K562 (cell line): ENCODE results near the gene CCDC116. TPM values are rescaled to one million over a fixed set of nuclear protein-coding genes. Genes with fewer than 3 reads are reported as not detected.

Experiments used
- ARID1B ChIP-seq: fragments of 450-650 bp; IDR thresholded peaks from 2 replicates; pipeline ENCODE4 v1.6.1; 2016; ENCODE audit warnings: antibody characterized with exemption, mild to moderate bottlenecking, inconsistent platforms
- EP400 ChIP-seq: fragments of 450-650 bp; IDR thresholded peaks from 2 replicates; pipeline ENCODE4 v1.6.1; 2017; ENCODE audit warnings: antibody characterized with exemption, mild to moderate bottlenecking, moderate library complexity
- FOXA3 ChIP-seq, 2 experiments: fragments of 450-650 bp in 1 of 2; sonication (generic) in 1 of 2; formaldehyde crosslinking; IDR thresholded peaks in 1 of 2; conservative IDR thresholded peaks in 1 of 2; 2 replicates each; pipeline versions ENCODE4 v1.4.0 to v1.8.0; 2020 to 2022; ENCODE audit warnings: mild to moderate bottlenecking in 2 of 2, missing genetic modification reagents in 1 of 2
- HMG20B ChIP-seq: fragments of 250-450 bp; sonication (Bioruptor Pico); IDR thresholded peaks from 2 replicates; pipeline ENCODE4 v1.5.0; 2021; ENCODE audit warnings: mild to moderate bottlenecking
- HNRNPL ChIP-seq: fragments of 200-400 bp; formaldehyde crosslinking; IDR thresholded peaks from 2 replicates; pipeline ENCODE4 v1.6.1; 2017; ENCODE audit warnings: low read depth, mild to moderate bottlenecking, low read length
- JUND ChIP-seq, 2 experiments: IDR thresholded peaks; 2 replicates in 1 of 2; 3 replicates in 1 of 2; pipeline ENCODE4 v1.6.1; 2011; ENCODE audit warnings: borderline replicate concordance in 2 of 2, low read depth in 2 of 2, low read length in 2 of 2, improper control_type of control experiment in 1 of 2, missing biosample characterization in 1 of 2, missing genetic modification characterization in 1 of 2, missing genetic modification reagents in 1 of 2
- LARP7 ChIP-seq: fragments of 450-650 bp; IDR thresholded peaks from 2 replicates; pipeline ENCODE4 v1.6.1; 2016
- MCM7 ChIP-seq, 2 experiments: fragments of 450-650 bp; IDR thresholded peaks; 2 replicates each; pipeline ENCODE4 v1.6.1; 2016 to 2018
- NFE2L1 ChIP-seq: fragments of 450-650 bp; IDR thresholded peaks from 2 replicates; pipeline ENCODE4 v1.6.1; 2016; ENCODE audit warnings: missing genetic modification characterization, low read depth, mild to moderate bottlenecking, missing compliant biosample characterization, moderate library complexity, borderline replicate concordance
- POLR2H ChIP-seq: IDR thresholded peaks from 2 replicates; pipeline ENCODE4 v1.6.1; 2016; ENCODE audit warnings: missing genetic modification characterization, low read depth, mild to moderate bottlenecking, control low read depth, missing compliant biosample characterization, moderate library complexity
- RFX5 ChIP-seq: IDR thresholded peaks from 2 replicates; pipeline ENCODE4 v1.6.1; 2011; ENCODE audit warnings: low read depth, mild to moderate bottlenecking, improper control_type of control experiment, low read length
- RUNX1 ChIP-seq: sonication (generic); IDR thresholded peaks from 2 replicates; pipeline ENCODE4 v1.6.1; 2016; ENCODE audit warnings: antibody characterized with exemption, low read depth
- SAFB ChIP-seq: fragments of 200-400 bp; formaldehyde crosslinking; IDR thresholded peaks from 2 replicates; pipeline ENCODE4 v1.6.1; 2017; ENCODE audit warnings: low read depth, low read length, borderline replicate concordance
- SMARCB1 ChIP-seq: IDR thresholded peaks from 2 replicates; pipeline ENCODE4 v1.6.1; 2011; ENCODE audit warnings: improper control_type of control experiment, low read depth; ENCODE audit not compliant: insufficient read length
- SMC3 ChIP-seq: conservative IDR thresholded peaks from 2 replicates; pipeline ENCODE4 v1.6.1; 2011; ENCODE audit warnings: low read depth, low read length, improper control_type of control experiment; ENCODE audit not compliant: insufficient read depth
- ZNF217 ChIP-seq: sonication (generic); formaldehyde crosslinking; IDR thresholded peaks from 2 replicates; pipeline ENCODE4 v1.8.0; 2022; ENCODE audit warnings: mild to moderate bottlenecking, missing genetic modification reagents
- ZNF224 ChIP-seq: sonication (generic); formaldehyde crosslinking; IDR thresholded peaks from 2 replicates; pipeline ENCODE4 v1.8.0; 2022; ENCODE audit warnings: mild to moderate bottlenecking, missing genetic modification reagents
- ZNF584 ChIP-seq: fragments of 200-800 bp; sonication (Bioruptor generic); IDR thresholded peaks from 2 replicates; pipeline ENCODE4 v1.6.1; 2016; ENCODE audit warnings: low read depth, mild to moderate bottlenecking, missing genetic modification characterization, missing compliant biosample characterization
- ZNF695 ChIP-seq: fragments of 450-650 bp; formaldehyde crosslinking; IDR thresholded peaks from 2 replicates; pipeline ENCODE4 v1.4.0; 2020; ENCODE audit warnings: mild to moderate bottlenecking, moderate library complexity
- polyA plus RNA-seq, 8 experiments: library from polyadenylated mRNA; depleted of rRNA in 4 of 8; stranded (reverse) in 5 of 8; unstranded in 3 of 8; fragments of >200 nt; fragmentation: Nextera tagmentation in 2 of 8; fragmentation: Illumina TruSeq in 1 of 8; extraction: Ambion mirVana in 2 of 8; extraction: Trizol in 1 of 8; gene quantifications; 2 replicates each; pipeline versions ENCODE4 v1.2.1 to v1.2.3, GENCODE V29; 2011 to 2014; ENCODE audit warnings: inconsistent platforms in 1 of 8, missing spikeins in 1 of 8
- total RNA-seq, 7 experiments: library from RNA; depleted of rRNA in 6 of 7; stranded (reverse); fragments of >200 nt in 6 of 7; fragmentation: Illumina TruSeq in 2 of 7; extraction: Trizol in 2 of 7; gene quantifications; 2 replicates each; pipeline versions ENCODE4 v1.2.1 to v1.2.3, GENCODE V29; 2011 to 2021; ENCODE audit warnings: low replicate concordance in 1 of 7
- TF ChIP-seq, protein P1 (sequence below): fragments of 250-450 bp; sonication (Bioruptor Pico); IDR thresholded peaks from 2 replicates; pipeline ENCODE4 v1.4.0; 2020; ENCODE audit warnings: mild to moderate bottlenecking, moderate library complexity
- TF ChIP-seq, protein P2 (sequence below), 2 experiments: fragments of 450-650 bp; IDR thresholded peaks; 2 replicates each; pipeline ENCODE4 v1.6.1; 2018; ENCODE audit warnings: mild to moderate bottlenecking in 2 of 2, low read depth in 1 of 2; ENCODE audit not compliant: partially characterized antibody in 2 of 2

The CCDC116 gene
- total and polyA plus RNA-seq, 9 of the 15 experiments (the other 6 are each of a cell fraction or from before 2014, with no cell fraction given) = 1.6 to 11.3 (median 4.7) TPM

DNA sequence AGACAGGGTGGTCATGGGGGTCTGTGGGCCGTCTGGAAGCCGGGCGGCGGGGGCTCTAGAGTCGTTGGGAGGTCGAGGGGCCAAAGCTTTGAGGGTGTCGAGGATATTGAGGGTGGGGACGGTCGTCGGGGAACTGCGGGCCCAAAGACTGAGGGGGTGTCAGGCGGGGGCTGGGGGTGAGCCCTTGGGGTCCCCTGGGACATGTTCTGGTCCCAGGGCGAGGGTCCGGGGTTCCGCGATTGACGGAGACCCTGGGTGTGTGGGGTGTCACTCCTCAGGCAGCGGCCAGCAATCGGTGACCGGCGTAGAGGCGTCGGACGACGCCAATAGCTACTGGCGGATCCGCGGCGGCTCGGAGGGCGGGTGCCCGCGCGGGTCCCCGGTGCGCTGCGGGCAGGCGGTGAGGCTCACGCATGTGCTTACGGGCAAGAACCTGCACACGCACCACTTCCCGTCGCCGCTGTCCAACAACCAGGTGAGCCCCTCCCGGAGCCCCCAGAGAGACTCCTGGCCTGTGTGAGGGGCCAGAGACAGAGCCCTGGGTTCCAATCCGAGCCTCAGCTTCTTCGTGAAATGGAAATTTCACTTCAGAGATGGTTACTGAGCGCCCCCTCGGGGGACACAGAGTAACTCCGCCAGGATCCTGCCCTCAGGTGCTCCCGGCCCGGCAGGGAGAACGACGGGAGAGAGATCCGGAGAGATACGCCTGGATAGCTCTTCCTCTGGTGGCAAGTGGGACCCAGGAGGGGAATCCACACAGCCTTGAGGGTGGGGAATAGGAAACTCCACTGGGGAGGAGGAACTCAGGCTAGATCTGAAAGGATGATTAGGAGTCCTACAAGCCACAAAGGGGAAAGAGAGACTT lies 10.3 kb downstream of the CCDC116 start (continued):
- no peak for TF ChIP-seq NFE2L1
- TF ChIP-seq ARID1B = no peak
- TF ChIP-seq FOXA3 (CRISPR knock-in tag; conservative IDR thresholded peaks at IDR 0.05 in 1 of 2, IDR thresholded peaks at IDR 0.05 in 1 of 2) = no peak
- no peak for TF ChIP-seq ZNF224
- no peak for TF ChIP-seq EP400
- peak; percentile 82 for TF ChIP-seq JUND (IDR thresholded peaks at IDR 0.05; ENCODE audit: borderline replicate concordance, low read depth, low read length)
- TF ChIP-seq JUND (tag; IDR thresholded peaks at IDR 0.05; ENCODE audit: borderline replicate concordance, low read depth, low read length) = no peak
- no peak for TF ChIP-seq LARP7
- no peak for TF ChIP-seq RUNX1
- no peak for TF ChIP-seq ZNF584 (CRISPR knock-in tag)
- no peak for TF ChIP-seq ZNF695 (CRISPR knock-in tag)
- no peak for TF ChIP-seq HMG20B
- no peak for TF ChIP-seq MCM7 (IDR thresholded peaks at IDR 0.05)
- TF ChIP-seq SAFB = no peak
- TF ChIP-seq ZNF217 (CRISPR knock-in tag) = no peak
- peak; percentile 95 for TF ChIP-seq SMC3
- TF ChIP-seq POLR2H (tag) = no peak
- TF ChIP-seq, protein P1, sequence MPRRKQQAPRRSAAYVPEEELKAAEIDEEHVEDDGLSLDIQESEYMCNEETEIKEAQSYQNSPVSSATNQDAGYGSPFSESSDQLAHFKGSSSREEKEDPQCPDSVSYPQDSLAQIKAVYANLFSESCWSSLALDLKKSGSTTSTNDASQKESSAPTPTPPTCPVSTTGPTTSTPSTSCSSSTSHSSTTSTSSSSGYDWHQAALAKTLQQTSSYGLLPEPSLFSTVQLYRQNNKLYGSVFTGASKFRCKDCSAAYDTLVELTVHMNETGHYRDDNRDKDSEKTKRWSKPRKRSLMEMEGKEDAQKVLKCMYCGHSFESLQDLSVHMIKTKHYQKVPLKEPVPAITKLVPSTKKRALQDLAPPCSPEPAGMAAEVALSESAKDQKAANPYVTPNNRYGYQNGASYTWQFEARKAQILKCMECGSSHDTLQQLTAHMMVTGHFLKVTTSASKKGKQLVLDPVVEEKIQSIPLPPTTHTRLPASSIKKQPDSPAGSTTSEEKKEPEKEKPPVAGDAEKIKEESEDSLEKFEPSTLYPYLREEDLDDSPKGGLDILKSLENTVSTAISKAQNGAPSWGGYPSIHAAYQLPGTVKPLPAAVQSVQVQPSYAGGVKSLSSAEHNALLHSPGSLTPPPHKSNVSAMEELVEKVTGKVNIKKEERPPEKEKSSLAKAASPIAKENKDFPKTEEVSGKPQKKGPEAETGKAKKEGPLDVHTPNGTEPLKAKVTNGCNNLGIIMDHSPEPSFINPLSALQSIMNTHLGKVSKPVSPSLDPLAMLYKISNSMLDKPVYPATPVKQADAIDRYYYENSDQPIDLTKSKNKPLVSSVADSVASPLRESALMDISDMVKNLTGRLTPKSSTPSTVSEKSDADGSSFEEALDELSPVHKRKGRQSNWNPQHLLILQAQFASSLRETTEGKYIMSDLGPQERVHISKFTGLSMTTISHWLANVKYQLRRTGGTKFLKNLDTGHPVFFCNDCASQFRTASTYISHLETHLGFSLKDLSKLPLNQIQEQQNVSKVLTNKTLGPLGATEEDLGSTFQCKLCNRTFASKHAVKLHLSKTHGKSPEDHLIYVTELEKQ (CRISPR knock-in tag) = no peak
- TF ChIP-seq, protein P2, sequence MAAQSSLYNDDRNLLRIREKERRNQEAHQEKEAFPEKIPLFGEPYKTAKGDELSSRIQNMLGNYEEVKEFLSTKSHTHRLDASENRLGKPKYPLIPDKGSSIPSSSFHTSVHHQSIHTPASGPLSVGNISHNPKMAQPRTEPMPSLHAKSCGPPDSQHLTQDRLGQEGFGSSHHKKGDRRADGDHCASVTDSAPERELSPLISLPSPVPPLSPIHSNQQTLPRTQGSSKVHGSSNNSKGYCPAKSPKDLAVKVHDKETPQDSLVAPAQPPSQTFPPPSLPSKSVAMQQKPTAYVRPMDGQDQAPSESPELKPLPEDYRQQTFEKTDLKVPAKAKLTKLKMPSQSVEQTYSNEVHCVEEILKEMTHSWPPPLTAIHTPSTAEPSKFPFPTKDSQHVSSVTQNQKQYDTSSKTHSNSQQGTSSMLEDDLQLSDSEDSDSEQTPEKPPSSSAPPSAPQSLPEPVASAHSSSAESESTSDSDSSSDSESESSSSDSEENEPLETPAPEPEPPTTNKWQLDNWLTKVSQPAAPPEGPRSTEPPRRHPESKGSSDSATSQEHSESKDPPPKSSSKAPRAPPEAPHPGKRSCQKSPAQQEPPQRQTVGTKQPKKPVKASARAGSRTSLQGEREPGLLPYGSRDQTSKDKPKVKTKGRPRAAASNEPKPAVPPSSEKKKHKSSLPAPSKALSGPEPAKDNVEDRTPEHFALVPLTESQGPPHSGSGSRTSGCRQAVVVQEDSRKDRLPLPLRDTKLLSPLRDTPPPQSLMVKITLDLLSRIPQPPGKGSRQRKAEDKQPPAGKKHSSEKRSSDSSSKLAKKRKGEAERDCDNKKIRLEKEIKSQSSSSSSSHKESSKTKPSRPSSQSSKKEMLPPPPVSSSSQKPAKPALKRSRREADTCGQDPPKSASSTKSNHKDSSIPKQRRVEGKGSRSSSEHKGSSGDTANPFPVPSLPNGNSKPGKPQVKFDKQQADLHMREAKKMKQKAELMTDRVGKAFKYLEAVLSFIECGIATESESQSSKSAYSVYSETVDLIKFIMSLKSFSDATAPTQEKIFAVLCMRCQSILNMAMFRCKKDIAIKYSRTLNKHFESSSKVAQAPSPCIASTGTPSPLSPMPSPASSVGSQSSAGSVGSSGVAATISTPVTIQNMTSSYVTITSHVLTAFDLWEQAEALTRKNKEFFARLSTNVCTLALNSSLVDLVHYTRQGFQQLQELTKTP (IDR thresholded peaks at IDR 0.05; ENCODE audit: low read depth in 1 of 2, partially characterized antibody in 2 of 2) = no peak
- no peak for TF ChIP-seq SMARCB1
- TF ChIP-seq HNRNPL = no peak
- peak; percentile 62; the same call in 1 of the 2 replicates for TF ChIP-seq RFX5
